ENCODE data around the gene TMEM94. TPM values are rescaled to one million over a fixed set of nuclear protein-coding genes. Genes with fewer than 3 reads are reported as not detected.
"Not testable (repeated sequence)": the region's sequence is repeated elsewhere in the genome, so short reads cannot be mapped to it uniquely, and the experiment has no call there.

The TMEM94 gene
- total and polyA plus RNA-seq, 8 donors, result 16.6 to 466 (median 56.5) TPM

DNA sequence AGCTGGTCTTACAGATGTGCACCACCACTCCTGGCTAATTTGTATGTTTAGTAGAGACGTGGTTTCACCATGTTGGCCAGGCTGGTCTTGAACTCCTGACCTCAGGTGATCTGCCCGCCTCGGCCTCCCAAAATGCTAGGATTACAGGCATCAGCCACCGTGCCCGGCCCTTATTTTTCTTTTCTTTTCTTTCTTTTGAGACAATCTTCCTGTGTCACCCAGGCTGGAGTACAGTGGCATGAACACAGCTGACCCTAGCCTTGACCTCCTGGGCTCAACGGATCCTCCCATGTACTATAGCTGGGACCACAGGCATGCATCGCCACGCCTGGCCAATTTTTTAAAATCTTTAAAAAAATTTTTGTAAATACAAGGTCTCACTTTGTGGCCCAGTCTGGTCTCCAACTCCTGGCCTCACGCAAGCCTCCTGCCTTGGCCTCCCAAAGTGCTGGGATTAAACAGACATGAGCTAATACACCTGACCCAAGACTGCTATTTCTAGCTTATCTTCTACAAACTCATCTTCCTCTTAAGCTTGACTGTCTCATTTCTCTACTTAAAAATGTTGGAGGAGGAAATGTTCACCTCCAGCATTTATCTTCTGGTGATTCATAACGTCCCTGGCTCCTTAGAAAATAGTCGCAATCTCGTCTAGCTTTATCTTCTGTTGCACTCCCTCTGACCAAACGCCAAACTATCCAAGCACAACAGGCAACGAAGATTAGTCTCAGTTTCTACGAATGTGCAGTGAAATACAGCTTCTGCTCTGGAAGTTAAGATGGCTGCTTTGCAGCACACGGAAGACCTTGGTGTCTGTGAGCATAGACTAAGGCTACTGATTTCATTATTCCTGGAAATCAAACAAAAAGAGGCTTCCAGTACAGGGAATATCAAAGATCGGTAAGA is 8.2 kb upstream of the TMEM94 start:
- intact Hi-C loops (cut with DNase I; ENCODE audit: low total_unique reads), result no loop called here
- no peak for DNase-seq
- H3K4me1 ChIP-seq, result peaks cover 0 to 8% (median 0%) of the 10 kb centered on the region in 4 donors
- H3K27me3 ChIP-seq, result no peaks in the 10 kb centered on the region
- no peaks in the 10 kb centered on the region for H3K36me3 ChIP-seq
- H3K27ac ChIP-seq, result no peak overlapping the region
- no peaks in the 10 kb centered on the region for H3K9me3 ChIP-seq
- TF ChIP-seq, protein P1, sequence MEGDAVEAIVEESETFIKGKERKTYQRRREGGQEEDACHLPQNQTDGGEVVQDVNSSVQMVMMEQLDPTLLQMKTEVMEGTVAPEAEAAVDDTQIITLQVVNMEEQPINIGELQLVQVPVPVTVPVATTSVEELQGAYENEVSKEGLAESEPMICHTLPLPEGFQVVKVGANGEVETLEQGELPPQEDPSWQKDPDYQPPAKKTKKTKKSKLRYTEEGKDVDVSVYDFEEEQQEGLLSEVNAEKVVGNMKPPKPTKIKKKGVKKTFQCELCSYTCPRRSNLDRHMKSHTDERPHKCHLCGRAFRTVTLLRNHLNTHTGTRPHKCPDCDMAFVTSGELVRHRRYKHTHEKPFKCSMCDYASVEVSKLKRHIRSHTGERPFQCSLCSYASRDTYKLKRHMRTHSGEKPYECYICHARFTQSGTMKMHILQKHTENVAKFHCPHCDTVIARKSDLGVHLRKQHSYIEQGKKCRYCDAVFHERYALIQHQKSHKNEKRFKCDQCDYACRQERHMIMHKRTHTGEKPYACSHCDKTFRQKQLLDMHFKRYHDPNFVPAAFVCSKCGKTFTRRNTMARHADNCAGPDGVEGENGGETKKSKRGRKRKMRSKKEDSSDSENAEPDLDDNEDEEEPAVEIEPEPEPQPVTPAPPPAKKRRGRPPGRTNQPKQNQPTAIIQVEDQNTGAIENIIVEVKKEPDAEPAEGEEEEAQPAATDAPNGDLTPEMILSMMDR (IDR thresholded peaks at IDR 0.05), result no peak
- no peak for TF ChIP-seq POLR2A (IDR thresholded peaks at IDR 0.05)
- TF ChIP-seq POLR2AphosphoS5 (IDR thresholded peaks at IDR 0.05), result no peak
- TF ChIP-seq EP300 (IDR thresholded peaks at IDR 0.05), result no peak
- WGBS, 5 donors, result 67 to 78% (median 74%) methylated on average over 17 of the region's 17 CpGs
- H3K4me3 ChIP-seq, result no peak overlapping the region

DNA sequence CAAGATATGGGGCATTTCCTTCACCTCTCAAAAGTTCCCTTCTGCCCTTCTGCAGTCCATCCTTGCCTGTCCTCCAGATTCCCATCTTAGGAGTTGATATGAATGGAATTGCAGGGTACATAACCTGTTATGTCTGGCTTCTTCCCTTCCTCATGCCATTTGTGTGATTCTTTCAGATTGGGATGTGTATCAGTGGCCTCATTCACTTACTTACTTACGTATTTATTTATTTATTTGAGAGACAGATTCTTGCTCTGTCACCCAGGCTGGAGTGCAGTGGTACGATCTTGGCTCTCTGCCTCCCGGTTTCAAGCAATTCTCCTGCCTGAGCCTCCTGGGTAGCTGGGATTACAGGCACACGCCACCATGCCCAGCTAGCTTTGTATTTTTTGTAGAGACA is 6.2 kb upstream of the TMEM94 start:
- no peak for DNase-seq
- Histone ChIP-seq H3K9me3 (no peaks in the 10 kb centered on the region), H3K27ac (no peak overlapping the region), H3K27me3 (no peaks in the 10 kb centered on the region), H3K36me3 (no peaks in the 10 kb centered on the region), H3K4me1 (peaks cover 0 to 3% (median under 1%) of the 10 kb centered on the region in 4 donors), H3K4me3 (no peak overlapping the region)
- 75 to 90% (median 84%) methylated on average over 4 of the region's 4 CpGs for WGBS, 5 donors
- no peak for TF ChIP-seq POLR2AphosphoS5 (IDR thresholded peaks at IDR 0.05)
- TF ChIP-seq POLR2A (IDR thresholded peaks at IDR 0.05), result no peak
- intact Hi-C loops (cut with DNase I; ENCODE audit: low total_unique reads), result no loop called here

DNA sequence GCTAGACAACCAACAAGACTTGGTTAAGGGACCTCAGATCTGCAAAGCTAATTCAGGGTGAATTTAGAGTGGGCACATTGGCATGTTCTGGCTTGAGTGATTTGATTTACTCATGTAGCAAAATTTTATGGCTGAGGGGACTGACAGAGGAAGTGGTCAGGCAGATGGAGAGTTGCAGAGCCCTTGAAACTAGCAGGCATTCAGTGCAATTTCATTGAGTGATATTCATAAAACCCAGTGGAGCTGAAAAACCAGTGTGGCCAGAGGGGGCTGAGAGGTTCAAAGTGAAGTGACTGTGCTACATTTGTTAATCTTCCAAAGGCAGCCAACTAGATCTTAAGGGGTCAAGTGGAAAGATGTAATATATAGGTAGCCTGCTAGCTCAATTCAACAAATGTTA is 2.2 kb upstream of the TMEM94 start:
- no peaks in the 10 kb centered on the region for H3K9me3 ChIP-seq
- H3K4me1 ChIP-seq, result peaks cover 13 to 34% (median 30%) of the 10 kb centered on the region in 4 donors
- no peak for DNase-seq
- intact Hi-C loops (cut with DNase I; ENCODE audit: low total_unique reads), result no loop called here
- no peak overlapping the region for H3K4me3 ChIP-seq
- H3K36me3 ChIP-seq, result no peaks in the 10 kb centered on the region
- no peak overlapping the region for H3K27ac ChIP-seq
- no peak for TF ChIP-seq EP300 (IDR thresholded peaks at IDR 0.05)
- no peak for TF ChIP-seq POLR2AphosphoS5 (IDR thresholded peaks at IDR 0.05)
- TF ChIP-seq POLR2A (IDR thresholded peaks at IDR 0.05), result no peak
- TF ChIP-seq, protein P1 (IDR thresholded peaks at IDR 0.05), result no peak
- H3K27me3 ChIP-seq, result no peaks in the 10 kb centered on the region

DNA sequence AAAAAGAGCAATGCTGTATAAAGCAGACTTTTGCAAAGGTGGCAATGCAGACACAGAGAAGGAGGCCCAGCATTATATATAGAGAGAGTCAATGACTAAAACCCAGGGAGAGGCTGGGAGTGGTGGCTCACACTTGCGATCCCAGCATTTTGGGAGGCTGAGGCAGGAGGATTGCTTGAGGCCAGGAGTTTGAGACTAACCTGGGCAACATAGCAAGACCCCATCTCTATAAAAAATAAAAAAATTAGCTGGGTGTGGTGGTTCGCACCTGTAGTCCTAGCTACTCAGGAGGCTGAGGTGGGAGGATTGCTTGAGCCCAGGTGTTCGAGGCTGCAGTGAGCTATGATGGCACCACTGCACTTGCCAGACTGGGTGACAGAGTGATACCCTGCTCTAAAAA is 1.8 kb upstream of the TMEM94 start:
- 90 to 99% (median 94%) methylated on average over 3 of the region's 3 CpGs for WGBS, 5 donors
- H3K9me3 ChIP-seq; H3K27me3 ChIP-seq; DNase-seq; H3K36me3 ChIP-seq; intact Hi-C loops (cut with DNase I; ENCODE audit: low total_unique reads); H3K4me3 ChIP-seq: not testable (repeated sequence)
- H3K27ac ChIP-seq, result peak overlapping the region in 1 of 5 donors; percentile 90
- H3K4me1 ChIP-seq, result peaks cover 18 to 38% (median 34%) of the 10 kb centered on the region in 4 donors

DNA sequence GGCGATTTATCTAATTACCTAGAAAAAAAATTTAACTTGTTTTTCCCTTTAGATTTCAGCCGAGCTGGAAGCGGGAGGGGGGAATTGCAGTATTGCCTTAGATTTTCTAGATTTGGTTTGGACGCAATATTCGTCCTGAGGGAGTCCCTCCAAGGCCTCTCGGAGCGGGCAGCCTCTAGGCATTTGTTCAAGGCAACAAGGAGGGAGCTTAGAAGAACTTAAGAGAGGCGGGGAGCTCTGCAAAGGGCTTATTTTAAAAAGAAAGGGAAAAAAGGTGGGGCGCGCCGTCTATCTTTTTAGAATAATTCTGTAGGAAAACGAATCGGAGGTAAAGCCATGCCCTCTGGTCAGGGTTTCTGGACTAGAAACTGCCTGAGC is 407 bp upstream of the TMEM94 start:
- Histone ChIP-seq H3K9me3 (no peaks in the 10 kb centered on the region), H3K4me3 (peak overlapping the region; percentile 87 to 99 (median 94)), H3K4me1 (peaks cover 23 to 49% (median 44%) of the 10 kb centered on the region in 4 donors), H3K27me3 (no peaks in the 10 kb centered on the region), H3K27ac (peak overlapping the region; percentile 65 to 90 (median 89)), H3K36me3 (no peaks in the 10 kb centered on the region)
- intact Hi-C loops (cut with DNase I; ENCODE audit: low total_unique reads), result no loop called here
- 3 to 7% (median 4%) methylated on average over 13 of the region's 13 CpGs for WGBS, 5 donors
- DNase-seq, result peak in 1 of 2 donors; percentile 28
- TF ChIP-seq POLR2A (IDR thresholded peaks at IDR 0.05), result no peak
- TF ChIP-seq, protein P1 (IDR thresholded peaks at IDR 0.05), result no peak
- no peak for TF ChIP-seq EP300 (IDR thresholded peaks at IDR 0.05)
- TF ChIP-seq POLR2AphosphoS5 (IDR thresholded peaks at IDR 0.05), result no peak
